Measurements from ENCODE around the gene SPIN1. TPM values are rescaled to one million over a fixed set of nuclear protein-coding genes. Genes with fewer than 3 reads are reported as not detected.
"Not testable (repeated sequence)": the region's sequence is repeated elsewhere in the genome, so short reads cannot be mapped to it uniquely, and the experiment has no call there.

SPIN1 gene
- polyA plus RNA-seq, 1 experiment: 119 TPM

DNA sequence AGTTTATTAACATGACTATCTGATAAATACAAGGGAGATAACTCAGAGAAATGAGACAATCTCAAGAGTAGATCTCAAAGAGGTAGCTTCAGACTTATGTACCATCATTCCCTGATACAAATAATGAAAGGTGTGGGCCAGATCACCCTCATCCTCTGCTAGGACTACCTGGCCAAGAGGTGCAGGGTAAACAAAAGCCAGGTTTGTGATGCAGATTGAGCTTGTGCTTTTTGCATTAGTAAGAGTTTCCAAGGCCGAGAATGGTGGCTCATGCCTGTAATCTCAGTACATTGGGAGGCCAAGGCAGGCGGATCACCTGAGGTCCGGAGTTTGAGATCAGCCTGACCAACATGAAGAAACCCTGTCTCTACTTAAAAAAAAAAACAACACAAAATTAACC is 8.9 kb upstream of the SPIN1 start:
- DNase-seq (ENCODE audit: low read depth, low spot score): no peak
- peaks cover 9% of the 10 kb centered on the region for H3K9me3 ChIP-seq (ENCODE audit: control insufficient read depth, insufficient read depth, low read length)
- TF ChIP-seq, protein P1, sequence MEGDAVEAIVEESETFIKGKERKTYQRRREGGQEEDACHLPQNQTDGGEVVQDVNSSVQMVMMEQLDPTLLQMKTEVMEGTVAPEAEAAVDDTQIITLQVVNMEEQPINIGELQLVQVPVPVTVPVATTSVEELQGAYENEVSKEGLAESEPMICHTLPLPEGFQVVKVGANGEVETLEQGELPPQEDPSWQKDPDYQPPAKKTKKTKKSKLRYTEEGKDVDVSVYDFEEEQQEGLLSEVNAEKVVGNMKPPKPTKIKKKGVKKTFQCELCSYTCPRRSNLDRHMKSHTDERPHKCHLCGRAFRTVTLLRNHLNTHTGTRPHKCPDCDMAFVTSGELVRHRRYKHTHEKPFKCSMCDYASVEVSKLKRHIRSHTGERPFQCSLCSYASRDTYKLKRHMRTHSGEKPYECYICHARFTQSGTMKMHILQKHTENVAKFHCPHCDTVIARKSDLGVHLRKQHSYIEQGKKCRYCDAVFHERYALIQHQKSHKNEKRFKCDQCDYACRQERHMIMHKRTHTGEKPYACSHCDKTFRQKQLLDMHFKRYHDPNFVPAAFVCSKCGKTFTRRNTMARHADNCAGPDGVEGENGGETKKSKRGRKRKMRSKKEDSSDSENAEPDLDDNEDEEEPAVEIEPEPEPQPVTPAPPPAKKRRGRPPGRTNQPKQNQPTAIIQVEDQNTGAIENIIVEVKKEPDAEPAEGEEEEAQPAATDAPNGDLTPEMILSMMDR (IDR thresholded peaks at IDR 0.05; ENCODE audit: low read depth, low read length): no peak
- H3K27ac ChIP-seq (ENCODE audit: low read depth, low read length): no peak overlapping the region
- H3K4me3 ChIP-seq (ENCODE audit: low read depth, low read length): no peak overlapping the region
- ChIA-PET POLR2A (no interaction called here), CTCF (no interaction called here)
- no peaks in the 10 kb centered on the region for H3K27me3 ChIP-seq (ENCODE audit: control insufficient read depth, insufficient read depth, low read length)

DNA sequence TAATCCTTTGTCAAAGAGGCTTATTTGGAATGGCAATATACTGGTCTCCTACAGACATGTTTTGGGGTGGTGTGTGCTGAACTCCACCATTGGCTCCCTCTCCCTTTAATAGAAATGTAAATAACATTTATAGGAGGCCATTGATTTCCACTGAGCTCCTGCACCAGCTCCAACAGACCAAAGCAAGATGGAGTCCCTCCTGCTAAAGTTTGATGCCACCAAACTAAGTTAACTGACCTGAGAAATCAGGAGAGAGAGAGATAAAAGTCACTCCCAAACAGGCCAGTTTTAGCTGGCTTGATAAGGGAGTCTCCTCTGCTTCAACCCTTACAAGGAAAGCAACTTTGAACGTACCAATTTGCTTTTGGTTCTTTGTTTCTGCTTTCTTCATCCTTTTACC is 8.1 kb upstream of the SPIN1 start:
- no peak overlapping the region for H3K4me3 ChIP-seq (ENCODE audit: low read depth, low read length)
- TF ChIP-seq, protein P1 (IDR thresholded peaks at IDR 0.05; ENCODE audit: low read depth, low read length): no peak
- H3K27ac ChIP-seq (ENCODE audit: low read depth, low read length): no peak overlapping the region
- no peaks in the 10 kb centered on the region for H3K27me3 ChIP-seq (ENCODE audit: control insufficient read depth, insufficient read depth, low read length)
- peaks cover 9% of the 10 kb centered on the region for H3K9me3 ChIP-seq (ENCODE audit: control insufficient read depth, insufficient read depth, low read length)
- DNase-seq (ENCODE audit: low read depth, low spot score): no peak
- ChIA-PET POLR2A (no interaction called here), CTCF (no interaction called here)

DNA sequence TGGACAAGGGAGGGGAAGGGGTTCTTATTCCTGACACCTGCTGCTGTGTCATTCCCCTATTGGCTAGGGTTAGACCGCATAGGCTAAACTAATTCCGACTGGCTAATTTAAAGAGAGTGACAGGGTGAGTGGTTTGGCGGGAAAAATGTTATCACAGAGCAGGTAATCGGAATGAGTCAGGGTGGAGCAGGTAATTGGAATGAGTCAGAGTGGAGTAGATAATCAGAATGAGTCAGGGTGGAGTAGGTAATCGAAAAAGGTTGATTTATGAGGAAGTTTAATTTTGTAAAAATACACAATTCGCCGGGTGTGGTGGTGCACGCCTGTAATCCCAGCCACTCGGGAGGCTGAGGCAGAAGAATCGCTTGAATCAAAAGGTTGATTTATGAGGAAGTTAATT is 6.9 kb upstream of the SPIN1 start:
- H3K27ac ChIP-seq (ENCODE audit: low read depth, low read length); H3K9me3 ChIP-seq (ENCODE audit: control insufficient read depth, insufficient read depth, low read length); DNase-seq (ENCODE audit: low read depth, low spot score); POLR2A ChIA-PET; H3K4me3 ChIP-seq (ENCODE audit: low read depth, low read length); H3K27me3 ChIP-seq (ENCODE audit: control insufficient read depth, insufficient read depth, low read length): not testable (repeated sequence)
- CTCF ChIA-PET: interaction anchor here (0.5 kb wide), 1 partner anchor 32 kb away, joined by 3 read pairs; no protein-coding TSS in a partner anchor

DNA sequence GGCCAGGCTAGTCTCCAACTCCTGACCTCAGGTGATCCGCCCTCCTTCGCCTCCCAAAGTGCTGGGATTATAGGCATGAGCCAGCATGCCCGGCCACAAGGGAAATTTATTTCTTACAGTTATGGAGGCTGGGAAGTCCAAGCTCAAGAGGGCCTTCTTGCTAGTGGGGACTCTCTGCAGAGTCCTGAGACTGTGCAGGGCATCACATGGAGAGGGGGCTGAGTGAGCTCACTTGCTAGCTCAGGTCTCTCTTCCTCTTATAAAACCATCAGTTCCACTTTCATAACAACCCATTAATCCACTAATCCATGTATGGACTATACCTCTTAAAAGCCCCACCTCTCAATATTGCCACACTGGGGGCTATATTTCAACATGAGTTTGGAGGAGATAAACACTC is 5.1 kb upstream of the SPIN1 start:
- ChIA-PET CTCF (no interaction called here), POLR2A (no interaction called here)
- no peak for DNase-seq (ENCODE audit: low read depth, low spot score)
- Histone ChIP-seq H3K4me3 (ENCODE audit: low read depth, low read length) (no peak overlapping the region), H3K27me3 (ENCODE audit: control insufficient read depth, insufficient read depth, low read length) (no peaks in the 10 kb centered on the region), H3K9me3 (ENCODE audit: control insufficient read depth, insufficient read depth, low read length) (no peaks in the 10 kb centered on the region), H3K27ac (ENCODE audit: low read depth, low read length) (no peak overlapping the region)
- TF ChIP-seq, protein P1 (IDR thresholded peaks at IDR 0.05; ENCODE audit: low read depth, low read length): no peak

DNA sequence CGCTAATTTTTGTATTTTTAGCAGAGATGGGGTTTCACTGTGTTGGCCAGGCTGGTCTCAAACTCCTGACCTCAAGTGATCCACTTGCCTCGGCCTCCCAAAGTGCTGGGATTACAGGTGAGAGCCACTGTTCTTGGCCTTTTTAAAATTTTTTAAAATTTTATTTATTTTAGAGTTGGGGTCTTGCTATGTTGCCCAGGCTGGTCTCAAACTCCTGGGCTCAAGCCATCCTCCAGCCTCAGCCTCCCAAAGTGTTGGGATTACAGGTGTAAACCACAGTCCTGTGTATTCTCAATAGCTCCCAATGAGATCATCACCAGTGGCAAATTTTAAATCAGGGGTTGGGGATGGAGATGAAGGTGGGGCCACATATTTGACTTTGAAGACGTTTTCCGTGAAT is 2.1 kb upstream of the SPIN1 start:
- POLR2A ChIA-PET; DNase-seq (ENCODE audit: low read depth, low spot score); H3K27ac ChIP-seq (ENCODE audit: low read depth, low read length); H3K9me3 ChIP-seq (ENCODE audit: control insufficient read depth, insufficient read depth, low read length); H3K4me3 ChIP-seq (ENCODE audit: low read depth, low read length); H3K27me3 ChIP-seq (ENCODE audit: control insufficient read depth, insufficient read depth, low read length): not testable (repeated sequence)
- CTCF ChIA-PET: interaction anchor here (0.6 kb wide), 1 partner anchor 149 kb away, joined by 3 read pairs; the partner anchor contains the start of gene NXNL2

GRCh38 chr9:88387036-88387551 is 1.1 kb upstream of the SPIN1 start:
- TF ChIP-seq, protein P1 (IDR thresholded peaks at IDR 0.05; ENCODE audit: low read depth, low read length): no peak
- Histone ChIP-seq H3K27ac (ENCODE audit: low read depth, low read length) (no peak overlapping the region), H3K9me3 (ENCODE audit: control insufficient read depth, insufficient read depth, low read length) (no peaks in the 10 kb centered on the region), H3K27me3 (ENCODE audit: control insufficient read depth, insufficient read depth, low read length) (no peaks in the 10 kb centered on the region), H3K4me3 (ENCODE audit: low read depth, low read length) (peak overlapping the region; percentile 91)
- no peak for DNase-seq (ENCODE audit: low read depth, low spot score)
- ChIA-PET CTCF (interaction anchor here (0.6 kb wide), 1 partner anchor 161 kb away, joined by 6 read pairs; no protein-coding TSS in a partner anchor), POLR2A (interaction anchor here (0.6 kb wide), 1 partner anchor 14 kb away, joined by 5 read pairs; no protein-coding TSS in a partner anchor)
